ENCODE measurements around the gene KRTAP10-7.
"Not testable (repeated sequence)": the region's sequence is repeated elsewhere in the genome, so short reads cannot be mapped to it uniquely, and the experiment has no call there.

Gene KRTAP10-7

GRCh38 chr21:44615911-44616590, 15.7 kb downstream of the KRTAP10-7 start:
- H3K4me3 ChIP-seq, result no peak overlapping the region
- no peak for DNase-seq (ENCODE audit: low spot score in 2 of 2)
- no peaks in the 10 kb centered on the region for H3K27me3 ChIP-seq (ENCODE audit: low read depth)
- in situ Hi-C loops (cut with MboI; ENCODE audit: low sequenced_read_pairs), result no loop called here
- H3K4me1 ChIP-seq, result no peaks in the 10 kb centered on the region
- H3K9me3 ChIP-seq, result no peaks in the 10 kb centered on the region
- H3K36me3 ChIP-seq (replicated peaks), result no peaks in the 10 kb centered on the region

DNA sequence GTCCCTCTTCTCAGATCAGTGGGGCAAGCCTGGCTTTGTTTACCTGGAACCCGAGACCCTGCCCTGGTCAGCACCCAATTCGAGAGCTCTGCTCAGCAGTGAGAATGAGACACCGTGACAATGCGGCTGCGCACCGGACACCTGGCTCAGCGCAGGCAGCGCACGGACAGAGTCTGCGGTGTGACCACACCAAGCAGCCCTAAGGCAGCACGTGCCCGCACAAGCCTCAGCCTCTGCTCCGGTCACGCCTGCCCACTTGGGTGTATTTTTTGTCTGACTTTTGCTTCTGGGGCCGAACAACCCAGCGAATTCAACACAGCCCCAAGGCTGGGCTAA, 16.2 kb downstream of the KRTAP10-7 start:
- in situ Hi-C loops (cut with MboI; ENCODE audit: low sequenced_read_pairs), result no loop called here
- no peak overlapping the region for H3K4me3 ChIP-seq
- no peaks in the 10 kb centered on the region for H3K9me3 ChIP-seq
- no peaks in the 10 kb centered on the region for H3K36me3 ChIP-seq (replicated peaks)
- H3K4me1 ChIP-seq, result no peaks in the 10 kb centered on the region
- DNase-seq (ENCODE audit: low spot score in 2 of 2), result no peak
- no peaks in the 10 kb centered on the region for H3K27me3 ChIP-seq (ENCODE audit: low read depth)

DNA sequence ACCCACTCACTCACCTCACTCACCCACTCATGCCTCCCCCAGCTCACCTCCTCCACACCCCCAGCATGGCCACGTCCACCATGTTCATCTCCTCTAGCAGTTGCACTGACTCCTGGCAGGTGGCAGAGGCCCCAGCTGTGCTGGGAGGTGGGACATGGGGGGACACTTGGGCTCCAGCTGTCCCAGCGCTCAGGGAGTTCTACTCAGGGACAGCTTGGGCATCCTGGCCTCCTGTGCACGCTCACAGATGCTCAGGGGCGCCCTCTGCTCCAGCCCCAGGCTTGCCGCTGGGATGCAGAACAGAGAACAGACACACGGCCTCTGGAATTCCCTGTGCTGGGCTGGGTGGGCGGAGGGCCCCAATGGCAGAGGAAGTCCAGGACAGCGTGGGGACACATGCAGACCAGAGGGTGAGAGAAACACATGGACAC, 16.7 kb downstream of the KRTAP10-7 start:
- H3K9me3 ChIP-seq, result no peaks in the 10 kb centered on the region
- H3K4me3 ChIP-seq, result no peak overlapping the region
- H3K27me3 ChIP-seq (ENCODE audit: low read depth), result no peaks in the 10 kb centered on the region
- no peaks in the 10 kb centered on the region for H3K36me3 ChIP-seq (replicated peaks)
- no peak for DNase-seq (ENCODE audit: low spot score in 2 of 2)
- in situ Hi-C loops (cut with MboI; ENCODE audit: low sequenced_read_pairs), result no loop called here
- no peaks in the 10 kb centered on the region for H3K4me1 ChIP-seq

DNA sequence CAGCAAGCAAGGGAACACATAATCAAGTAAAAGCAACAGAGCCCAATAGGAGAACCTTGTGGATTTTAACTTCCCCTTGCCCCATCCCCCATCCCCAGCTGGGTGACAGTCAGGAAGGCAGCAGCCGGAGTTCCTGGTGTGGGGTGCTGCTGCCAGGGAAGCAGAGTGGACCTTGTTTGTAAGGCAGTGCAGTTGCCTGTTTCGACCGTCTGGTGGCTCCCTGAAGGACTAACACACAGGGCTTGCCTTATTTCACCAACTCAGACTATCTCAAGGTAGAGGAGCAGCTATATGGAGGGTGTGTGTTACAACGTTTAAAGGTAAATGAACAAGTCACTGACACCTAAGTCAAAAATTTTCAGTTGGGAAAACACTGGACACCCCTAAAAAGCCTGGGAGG, 18.1 kb downstream of the KRTAP10-7 start:
- no peaks in the 10 kb centered on the region for H3K4me1 ChIP-seq
- H3K27me3 ChIP-seq (ENCODE audit: low read depth), result no peaks in the 10 kb centered on the region
- DNase-seq (ENCODE audit: low spot score in 2 of 2), result no peak
- no peaks in the 10 kb centered on the region for H3K36me3 ChIP-seq (replicated peaks)
- H3K9me3 ChIP-seq, result no peaks in the 10 kb centered on the region
- no peak overlapping the region for H3K4me3 ChIP-seq
- in situ Hi-C loops (cut with MboI; ENCODE audit: low sequenced_read_pairs), result no loop called here

DNA sequence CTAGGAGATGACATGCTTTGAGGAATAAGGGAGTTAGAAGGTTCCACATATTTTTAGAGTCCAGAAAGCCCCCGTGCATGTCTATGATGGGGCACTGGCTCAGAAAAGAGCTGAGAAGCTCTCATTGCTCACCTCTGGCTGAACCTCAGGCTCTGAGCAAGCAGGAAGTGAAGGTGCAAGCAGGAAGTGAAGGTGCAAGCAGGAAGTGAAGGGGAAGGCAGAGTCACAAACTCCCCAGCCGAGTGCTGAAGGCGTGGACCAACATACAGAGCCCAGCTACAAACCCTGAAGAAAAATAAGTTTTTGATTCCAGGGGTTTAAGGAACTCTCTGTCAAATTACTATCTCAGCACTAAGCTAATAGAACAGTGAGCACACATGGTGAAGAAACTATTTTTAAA, 18.5 kb downstream of the KRTAP10-7 start:
- H3K9me3 ChIP-seq, result no peaks in the 10 kb centered on the region
- no peaks in the 10 kb centered on the region for H3K4me1 ChIP-seq
- no peaks in the 10 kb centered on the region for H3K36me3 ChIP-seq (replicated peaks)
- in situ Hi-C loops (cut with MboI; ENCODE audit: low sequenced_read_pairs), result no loop called here
- no peak overlapping the region for H3K4me3 ChIP-seq
- no peak for DNase-seq (ENCODE audit: low spot score in 2 of 2)
- H3K27me3 ChIP-seq (ENCODE audit: low read depth), result no peaks in the 10 kb centered on the region

- DNase-seq (ENCODE audit: low spot score in 2 of 2), result no peak
- in situ Hi-C loops (cut with MboI; ENCODE audit: low sequenced_read_pairs), result no loop called here
- no peaks in the 10 kb centered on the region for H3K36me3 ChIP-seq (replicated peaks)
- H3K27me3 ChIP-seq (ENCODE audit: low read depth), result no peaks in the 10 kb centered on the region
- no peaks in the 10 kb centered on the region for H3K4me1 ChIP-seq
- no peak overlapping the region for H3K4me3 ChIP-seq
- no peaks in the 10 kb centered on the region; the same call in 1 of the 2 replicates for H3K9me3 ChIP-seq
Measured at GRCh38 chr21:44619886-44620285, 19.5 kb downstream of the KRTAP10-7 start.

- Histone ChIP-seq H3K9me3 (no peaks in the 10 kb centered on the region; the same call in 1 of the 2 replicates), H3K36me3 (replicated peaks) (no peaks in the 10 kb centered on the region), H3K27me3 (ENCODE audit: low read depth) (no peaks in the 10 kb centered on the region), H3K4me3 (no peak overlapping the region), H3K4me1 (no peaks in the 10 kb centered on the region)
- in situ Hi-C loops (cut with MboI; ENCODE audit: low sequenced_read_pairs), result no loop called here
- DNase-seq (ENCODE audit: low spot score in 2 of 2), result no peak
Measured at GRCh38 chr21:44623575-44623974, 23.2 kb downstream of the KRTAP10-7 start.

DNA sequence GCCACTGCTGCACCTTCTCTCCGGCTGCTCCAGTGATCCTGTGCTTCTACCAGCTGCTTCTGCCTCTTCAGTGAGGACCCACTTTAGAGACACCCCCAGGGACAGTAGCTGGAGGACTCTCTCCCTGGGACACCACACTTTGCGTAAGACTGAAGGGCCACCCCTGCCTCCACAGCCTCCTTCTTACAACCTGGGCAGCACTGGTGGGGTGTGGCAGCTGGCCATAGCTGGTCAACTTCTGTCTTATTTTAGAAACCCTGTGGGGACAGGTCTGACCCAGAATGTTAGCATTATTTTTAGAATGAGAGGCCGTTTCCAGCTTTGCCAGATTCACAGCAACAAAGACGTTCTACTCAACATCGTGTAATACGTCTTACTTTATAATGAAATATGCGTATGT, 25.4 kb downstream of the KRTAP10-7 start:
- no peaks in the 10 kb centered on the region; the same call in 1 of the 2 replicates for H3K9me3 ChIP-seq
- no peak for DNase-seq (ENCODE audit: low spot score in 2 of 2)
- in situ Hi-C loops (cut with MboI; ENCODE audit: low sequenced_read_pairs), result no loop called here

DNA sequence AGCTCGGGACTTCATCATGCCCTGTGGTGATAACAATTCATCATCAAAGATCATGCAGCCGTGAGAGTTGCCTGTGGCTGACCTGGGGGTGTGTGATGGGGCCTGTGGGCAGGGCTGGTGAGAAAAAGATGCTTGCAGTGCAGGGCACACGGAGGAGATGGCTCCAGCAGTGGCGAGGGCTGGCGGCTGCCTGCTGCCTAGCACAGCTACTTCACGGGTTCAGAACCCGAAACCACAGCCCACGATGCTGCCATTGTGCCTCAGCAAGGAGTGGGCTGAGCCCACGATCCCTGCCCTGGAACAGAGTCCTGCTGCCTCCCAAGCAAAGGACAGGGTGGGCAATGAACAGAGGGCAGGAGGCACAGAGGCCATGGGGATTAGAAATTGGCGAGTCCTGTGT, 25.9 kb downstream of the KRTAP10-7 start:
- no peak for DNase-seq (ENCODE audit: low spot score in 2 of 2)
- in situ Hi-C loops (cut with MboI; ENCODE audit: low sequenced_read_pairs), result no loop called here
- no peak overlapping the region for H3K4me3 ChIP-seq
- H3K27me3 ChIP-seq (ENCODE audit: low read depth), result no peaks in the 10 kb centered on the region
- H3K36me3 ChIP-seq (replicated peaks), result no peaks in the 10 kb centered on the region
- no peaks in the 10 kb centered on the region; the same call in 1 of the 2 replicates for H3K9me3 ChIP-seq
- H3K4me1 ChIP-seq, result no peaks in the 10 kb centered on the region

More for the DNA sequence above, 25.4 kb downstream of the KRTAP10-7 start:
- Histone ChIP-seq H3K4me3 (no peak overlapping the region), H3K27me3 (ENCODE audit: low read depth) (no peaks in the 10 kb centered on the region), H3K36me3 (replicated peaks) (no peaks in the 10 kb centered on the region), H3K4me1 (no peaks in the 10 kb centered on the region)

GRCh38 chr21:44626673-44627143, 26.3 kb downstream of the KRTAP10-7 start, which contains the start of gene KRTAP10-9:
KRTAP10-9 (plus strand) TSS chr21:44627093; CDS start chr21:44627172, 79 bp downstream.
- no peaks in the 10 kb centered on the region for H3K4me1 ChIP-seq
- H3K9me3 ChIP-seq, result no peaks in the 10 kb centered on the region; the same call in 1 of the 2 replicates
- DNase-seq (ENCODE audit: low spot score in 2 of 2), result no peak
- no peak within 1 kb of the TSS for H3K4me3 ChIP-seq
- H3K27me3 ChIP-seq (ENCODE audit: low read depth), result no peaks in the 10 kb centered on the region
- in situ Hi-C loops (cut with MboI; ENCODE audit: low sequenced_read_pairs), result no loop called here
- H3K36me3 ChIP-seq (replicated peaks), result no peaks in the 10 kb centered on the region

- H3K27me3 ChIP-seq (ENCODE audit: low read depth); DNase-seq (ENCODE audit: low spot score in 2 of 2); H3K4me1 ChIP-seq; H3K4me3 ChIP-seq; in situ Hi-C loops (cut with MboI; ENCODE audit: low sequenced_read_pairs); H3K9me3 ChIP-seq; H3K36me3 ChIP-seq (replicated peaks): not testable (repeated sequence)
Measured at GRCh38 chr21:44627181-44627822, 26.9 kb downstream of the KRTAP10-7 start.

GRCh38 chr21:44627831-44628233, 27.4 kb downstream of the KRTAP10-7 start:
- not testable (repeated sequence) for H3K36me3 ChIP-seq (replicated peaks)

DNA sequence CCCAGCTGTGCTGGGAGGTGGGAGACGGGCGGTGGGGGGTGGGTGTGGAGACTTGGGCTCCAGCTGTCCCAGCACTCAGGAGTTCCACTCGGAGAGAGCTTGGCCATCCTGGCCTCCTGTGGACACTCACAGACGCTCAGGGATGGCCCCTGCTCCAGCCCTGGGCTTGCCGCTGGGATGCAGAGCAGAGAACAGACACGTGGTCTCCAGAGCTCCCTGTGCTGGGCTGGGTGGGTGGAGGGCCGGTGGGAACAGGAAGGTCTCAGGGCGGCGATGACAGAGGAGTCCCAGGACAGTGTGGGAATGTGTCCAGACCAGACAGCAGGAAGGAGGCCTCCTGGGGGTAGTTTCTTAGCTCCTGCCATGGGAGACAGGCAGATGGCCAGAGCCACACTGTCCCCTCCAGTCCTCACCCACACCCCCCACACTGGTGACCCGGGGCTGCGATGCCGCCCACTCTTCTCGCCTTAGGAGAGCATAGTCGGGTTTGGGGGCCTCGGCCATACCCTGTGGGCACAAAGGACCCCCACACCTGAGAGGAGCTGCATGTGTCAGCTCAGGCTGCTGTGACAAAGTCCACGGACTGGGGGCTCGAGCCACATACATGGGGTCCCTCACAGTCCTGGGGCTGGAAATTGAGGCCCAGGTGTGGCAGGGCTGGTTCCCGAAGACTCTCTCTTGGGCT, 28.5 kb downstream of the KRTAP10-7 start:
- in situ Hi-C loops (cut with MboI; ENCODE audit: low sequenced_read_pairs), result no loop called here

More at GRCh38 chr21:44627831-44628233, 27.4 kb downstream of the KRTAP10-7 start:
- H3K27me3 ChIP-seq (ENCODE audit: low read depth); H3K4me1 ChIP-seq; H3K9me3 ChIP-seq; in situ Hi-C loops (cut with MboI; ENCODE audit: low sequenced_read_pairs); H3K4me3 ChIP-seq; DNase-seq (ENCODE audit: low spot score in 2 of 2): not testable (repeated sequence)

GRCh38 chr21:44630440-44630839, 30.0 kb downstream of the KRTAP10-7 start:
- no peaks in the 10 kb centered on the region for H3K27me3 ChIP-seq (ENCODE audit: low read depth)
- H3K36me3 ChIP-seq (replicated peaks), result no peaks in the 10 kb centered on the region
- DNase-seq (ENCODE audit: low spot score in 2 of 2), result no peak
- no peaks in the 10 kb centered on the region for H3K4me1 ChIP-seq
- in situ Hi-C loops (cut with MboI; ENCODE audit: low sequenced_read_pairs), result no loop called here
- H3K9me3 ChIP-seq, result no peaks in the 10 kb centered on the region
- H3K4me3 ChIP-seq, result no peak overlapping the region

More for the DNA sequence above, 28.5 kb downstream of the KRTAP10-7 start:
- Histone ChIP-seq H3K9me3 (no peaks in the 10 kb centered on the region; the same call in 1 of the 2 replicates), H3K36me3 (replicated peaks) (no peaks in the 10 kb centered on the region), H3K4me1 (no peaks in the 10 kb centered on the region), H3K27me3 (ENCODE audit: low read depth) (no peaks in the 10 kb centered on the region), H3K4me3 (no peak overlapping the region)
- DNase-seq (ENCODE audit: low spot score in 2 of 2), result no peak

Data from HAP-1 (cell line).